GM19372 (cell line): Measurements from ENCODE around the gene CRACDL.

ENCODE experiments used
- ATAC-seq: cut with Tn5 transposase; IDR thresholded peaks from one replicate; pipeline ENCODE4 v1.9.1; 2021; ENCODE audit warnings: mild to moderate bottlenecking, low read depth, moderate library complexity; ENCODE audit not compliant: unreplicated experiment

The CRACDL gene

GRCh38 chr2:98868548-98869271 lies 67.3 kb downstream of the CRACDL start:
- no peak for ATAC-seq

- ATAC-seq, result no peak
Measured at GRCh38 chr2:98867539-98868309, 68.3 kb downstream of the CRACDL start.

GRCh38 chr2:98866033-98866432 lies 70.0 kb downstream of the CRACDL start:
- no peak for ATAC-seq

- no peak for ATAC-seq
Measured at GRCh38 chr2:98861601-98862000, 74.4 kb downstream of the CRACDL start.

GRCh38 chr2:98859323-98859722 lies 76.7 kb downstream of the CRACDL start:
- ATAC-seq, result no peak

GRCh38 chr2:98857001-98857400 lies 79.0 kb downstream of the CRACDL start:
- ATAC-seq, result no peak

GRCh38 chr2:98854682-98855081 lies 81.3 kb downstream of the CRACDL start:
- no peak for ATAC-seq

GRCh38 chr2:98852932-98853331 lies 83.1 kb downstream of the CRACDL start:
- no peak for ATAC-seq

GRCh38 chr2:98850074-98850473 lies 86.0 kb downstream of the CRACDL start:
- no peak for ATAC-seq

- ATAC-seq, result no peak
Measured at GRCh38 chr2:98849113-98849512, 86.9 kb downstream of the CRACDL start.

GRCh38 chr2:98847853-98848252 lies 88.2 kb downstream of the CRACDL start:
- no peak for ATAC-seq

GRCh38 chr2:98846041-98846440 lies 90.0 kb downstream of the CRACDL start:
- ATAC-seq, result no peak

GRCh38 chr2:98842136-98842535 lies 93.9 kb downstream of the CRACDL start:
- no peak for ATAC-seq

GRCh38 chr2:98839292-98839691 lies 96.7 kb downstream of the CRACDL start:
- ATAC-seq, result no peak

GRCh38 chr2:98835831-98836385 lies 100.1 kb downstream of the CRACDL start:
- ATAC-seq, result no peak

- ATAC-seq, result no peak
Measured at GRCh38 chr2:98833917-98834263, 102.1 kb downstream of the CRACDL start.

GRCh38 chr2:98833172-98833916 lies 102.7 kb downstream of the CRACDL start:
- no peak for ATAC-seq

GRCh38 chr2:98832172-98832571 lies 103.9 kb downstream of the CRACDL start:
- ATAC-seq, result no peak

- no peak for ATAC-seq
Measured at GRCh38 chr2:98830571-98831145, 105.4 kb downstream of the CRACDL start.

- no peak for ATAC-seq
Measured at GRCh38 chr2:98829581-98830270, 106.3 kb downstream of the CRACDL start.
